HEK293 (cell line): Measurements from ENCODE around the gene FBXO2.

Source experiments
- AEBP2 ChIP-seq: fragments of 450-650 bp; formaldehyde crosslinking; IDR thresholded peaks from 2 replicates; pipeline ENCODE4 v1.5.1; 2016; ENCODE audit warnings: missing biosample characterization, missing genetic modification characterization, borderline replicate concordance
- FEZF1 ChIP-seq: fragments of 450-650 bp; formaldehyde crosslinking; IDR thresholded peaks from 2 replicates; pipeline ENCODE4 v1.5.1; 2016; ENCODE audit warnings: missing biosample characterization, missing genetic modification characterization
- HOXA7 ChIP-seq: sonication (generic); formaldehyde crosslinking; IDR thresholded peaks from 2 replicates; pipeline ENCODE4 v1.8.1; 2022; ENCODE audit warnings: missing genetic modification reagents, borderline replicate concordance
- IKZF3 ChIP-seq: fragments of 450-650 bp; IDR thresholded peaks from 2 replicates; pipeline ENCODE4 v1.5.0; 2018; ENCODE audit warnings: missing biosample characterization, mild to moderate bottlenecking, missing genetic modification characterization, moderate library complexity
- OSR2 ChIP-seq: fragments of 450-650 bp; formaldehyde crosslinking; IDR thresholded peaks from 2 replicates; pipeline ENCODE4 v1.5.1; 2016; ENCODE audit warnings: missing biosample characterization, missing genetic modification characterization
- OVOL3 ChIP-seq: fragments of 450-650 bp; formaldehyde crosslinking; IDR thresholded peaks from 2 replicates; pipeline ENCODE4 v1.5.1; 2016; ENCODE audit warnings: missing biosample characterization, missing genetic modification characterization
- SCRT1 ChIP-seq: fragments of 450-650 bp; formaldehyde crosslinking; IDR thresholded peaks from 2 replicates; pipeline ENCODE4 v1.5.1; 2016; ENCODE audit warnings: missing biosample characterization, missing genetic modification characterization, borderline replicate concordance
- SP7 ChIP-seq: fragments of 450-650 bp; formaldehyde crosslinking; IDR thresholded peaks from 2 replicates; pipeline ENCODE4 v1.5.1; 2016; ENCODE audit warnings: missing biosample characterization, missing genetic modification characterization
- YY1 ChIP-seq: fragments of 450-650 bp; formaldehyde crosslinking; IDR thresholded peaks from 2 replicates; pipeline ENCODE4 v1.5.1; 2018; ENCODE audit warnings: missing biosample characterization, missing genetic modification characterization
- ZBTB20 ChIP-seq: fragments of 450-650 bp; formaldehyde crosslinking; IDR thresholded peaks from 2 replicates; pipeline ENCODE4 v1.5.1; 2016; ENCODE audit warnings: missing biosample characterization, missing genetic modification characterization
- ZEB2 ChIP-seq: fragments of 450-650 bp; formaldehyde crosslinking; IDR thresholded peaks from 2 replicates; pipeline ENCODE4 v1.5.1; 2016; ENCODE audit warnings: missing biosample characterization, missing genetic modification characterization
- ZNF112 ChIP-seq: fragments of 450-650 bp; formaldehyde crosslinking; IDR thresholded peaks from 2 replicates; pipeline ENCODE4 v1.5.0; 2017; ENCODE audit warnings: missing biosample characterization, missing genetic modification characterization
- ZNF121 ChIP-seq: fragments of 450-650 bp; formaldehyde crosslinking; IDR thresholded peaks from 2 replicates; pipeline ENCODE4 v1.5.1; 2016; ENCODE audit warnings: missing biosample characterization, missing genetic modification characterization
- ZNF146 ChIP-seq: fragments of 450-650 bp; formaldehyde crosslinking; IDR thresholded peaks from 2 replicates; pipeline ENCODE4 v1.5.1; 2016; ENCODE audit warnings: missing biosample characterization, missing genetic modification characterization
- ZNF223 ChIP-seq: fragments of 450-650 bp; formaldehyde crosslinking; IDR thresholded peaks from 2 replicates; pipeline ENCODE4 v1.5.1; 2016; ENCODE audit warnings: missing biosample characterization, missing genetic modification characterization
- ZNF266 ChIP-seq: fragments of 450-650 bp; formaldehyde crosslinking; IDR thresholded peaks from 2 replicates; pipeline ENCODE4 v1.5.1; 2016; ENCODE audit warnings: missing biosample characterization, missing genetic modification characterization, low read depth
- ZNF292 ChIP-seq: fragments of 450-650 bp; formaldehyde crosslinking; IDR thresholded peaks from 2 replicates; pipeline ENCODE4 v1.5.1; 2016; ENCODE audit warnings: low read depth, missing biosample characterization, missing genetic modification characterization, borderline replicate concordance
- ZNF302 ChIP-seq: fragments of 450-650 bp; formaldehyde crosslinking; IDR thresholded peaks from 2 replicates; pipeline ENCODE4 v1.5.1; 2016; ENCODE audit warnings: missing biosample characterization, missing genetic modification characterization, low read depth
- ZNF341 ChIP-seq: fragments of 450-650 bp; formaldehyde crosslinking; IDR thresholded peaks from 2 replicates; pipeline ENCODE4; 2016; ENCODE audit warnings: low read depth, missing biosample characterization, missing genetic modification characterization
- ZNF362 ChIP-seq: fragments of 450-650 bp; formaldehyde crosslinking; IDR thresholded peaks from 2 replicates; pipeline ENCODE4 v1.5.1; 2016; ENCODE audit warnings: missing biosample characterization, missing genetic modification characterization
- ZNF404 ChIP-seq: fragments of 450-650 bp; formaldehyde crosslinking; IDR thresholded peaks from 2 replicates; pipeline ENCODE4 v1.5.1; 2017; ENCODE audit warnings: missing biosample characterization, missing genetic modification characterization
- ZNF433 ChIP-seq: fragments of 450-650 bp; formaldehyde crosslinking; IDR thresholded peaks from 2 replicates; pipeline ENCODE4 v1.5.1; 2016; ENCODE audit warnings: missing biosample characterization, missing genetic modification characterization, low read depth
- ZNF510 ChIP-seq: fragments of 450-650 bp; formaldehyde crosslinking; IDR thresholded peaks from 2 replicates; pipeline ENCODE4 v1.5.1; 2018; ENCODE audit warnings: mild to moderate bottlenecking, missing genetic modification characterization, missing biosample characterization; ENCODE audit not compliant: insufficient replicate concordance
- ZNF658 ChIP-seq: fragments of 450-650 bp; formaldehyde crosslinking; IDR thresholded peaks from 2 replicates; pipeline ENCODE4; 2016; ENCODE audit warnings: missing biosample characterization, missing genetic modification characterization
- ZNF660 ChIP-seq: fragments of 450-650 bp; IDR thresholded peaks from 2 replicates; pipeline ENCODE4 v1.5.1; 2018; ENCODE audit warnings: missing biosample characterization, mild to moderate bottlenecking, missing genetic modification characterization
- ZNF704 ChIP-seq: fragments of 450-650 bp; formaldehyde crosslinking; IDR thresholded peaks from 2 replicates; pipeline ENCODE4 v1.5.1; 2016; ENCODE audit warnings: missing biosample characterization, missing genetic modification characterization
- TF ChIP-seq, protein P1 (sequence below): fragments of 450-650 bp; formaldehyde crosslinking; IDR thresholded peaks from 2 replicates; pipeline ENCODE4 v1.5.1; 2016; ENCODE audit warnings: missing biosample characterization, missing genetic modification characterization
- TF ChIP-seq, protein P2 (sequence below): fragments of 450-650 bp; formaldehyde crosslinking; IDR thresholded peaks from 2 replicates; pipeline ENCODE4 v1.5.1; 2016; ENCODE audit warnings: missing biosample characterization, missing genetic modification characterization
- TF ChIP-seq, protein P3 (sequence below): fragments of 450-650 bp; formaldehyde crosslinking; IDR thresholded peaks from 2 replicates; pipeline ENCODE4 v1.5.1; 2017; ENCODE audit warnings: missing biosample characterization, missing genetic modification characterization

FBXO2 gene

DNA sequence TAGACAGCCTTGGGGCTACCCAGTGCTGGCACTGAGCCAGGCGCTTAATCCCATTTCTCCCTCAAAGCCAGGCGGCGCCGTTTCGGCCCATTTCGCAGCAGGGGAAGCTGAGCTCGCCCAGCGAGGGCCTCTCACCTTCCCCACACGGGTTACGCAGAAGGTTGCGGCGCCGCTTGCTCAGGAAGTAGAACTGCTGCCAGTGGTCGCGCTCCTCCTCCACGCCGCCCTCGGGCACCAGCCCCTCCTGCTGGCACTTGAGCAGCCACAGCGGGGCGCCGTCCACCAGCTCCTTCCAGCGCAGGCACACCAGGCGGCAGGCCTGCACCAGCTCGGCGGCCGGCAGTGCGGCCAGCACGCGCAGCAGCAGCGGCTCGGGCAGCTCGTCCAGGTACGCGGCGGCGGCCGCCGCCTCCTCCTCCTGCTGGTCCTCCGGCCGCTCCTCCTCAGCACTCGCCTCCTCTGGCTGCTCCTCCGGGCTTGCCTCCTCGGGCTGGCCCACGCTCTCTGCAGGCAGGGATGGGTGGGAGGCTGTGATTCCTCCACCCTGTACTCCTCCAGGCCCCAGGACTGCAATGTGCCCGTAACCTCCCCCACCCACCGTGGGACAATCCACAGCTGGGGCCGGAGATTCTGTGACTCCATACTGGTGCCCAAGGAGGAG lies 3.8 kb downstream of the FBXO2 start (continued):
- TF ChIP-seq FEZF1 (tag by site-specific recombination) (peak; percentile 54; the same call in 1 of the 2 replicates), ZNF362 (no peak), IKZF3 (tag by site-specific recombination) (peak; percentile 44; the same call in 1 of the 2 replicates), ZNF433 (tag by site-specific recombination) (no peak), ZBTB20 (tag by site-specific recombination) (0 out of 2 replicates have a peak, but pooled peaks have one; percentile 15), ZEB2 (tag by site-specific recombination) (peak; percentile 70), ZNF121 (tag by site-specific recombination) (peak; percentile 51; the same call in 1 of the 2 replicates), OSR2 (tag by site-specific recombination) (peak; percentile 61), ZNF146 (tag by site-specific recombination) (no peak), HOXA7 (CRISPR knock-in tag) (no peak), ZNF704 (tag by site-specific recombination) (no peak), ZNF404 (no peak), ZNF302 (tag by site-specific recombination) (no peak), ZNF510 (tag by site-specific recombination) (no peak), ZNF292 (tag by site-specific recombination) (no peak), OVOL3 (no peak), ZNF112 (tag by site-specific recombination) (no peak), ZNF658 (tag by site-specific recombination) (no peak), ZNF341 (tag by site-specific recombination) (no peak; the same call in 1 of the 2 replicates), SP7 (tag by site-specific recombination) (peak; percentile 85), AEBP2 (tag by site-specific recombination) (no peak), ZNF660 (peak; percentile 86; the same call in 1 of the 2 replicates), SCRT1 (peak; percentile 32; the same call in 1 of the 2 replicates), ZNF266 (tag by site-specific recombination) (no peak), ZNF223 (tag by site-specific recombination) (peak; percentile 91), YY1 (tag by site-specific recombination) (peak; percentile 66; the same call in 1 of the 2 replicates)
- TF ChIP-seq, protein P1, sequence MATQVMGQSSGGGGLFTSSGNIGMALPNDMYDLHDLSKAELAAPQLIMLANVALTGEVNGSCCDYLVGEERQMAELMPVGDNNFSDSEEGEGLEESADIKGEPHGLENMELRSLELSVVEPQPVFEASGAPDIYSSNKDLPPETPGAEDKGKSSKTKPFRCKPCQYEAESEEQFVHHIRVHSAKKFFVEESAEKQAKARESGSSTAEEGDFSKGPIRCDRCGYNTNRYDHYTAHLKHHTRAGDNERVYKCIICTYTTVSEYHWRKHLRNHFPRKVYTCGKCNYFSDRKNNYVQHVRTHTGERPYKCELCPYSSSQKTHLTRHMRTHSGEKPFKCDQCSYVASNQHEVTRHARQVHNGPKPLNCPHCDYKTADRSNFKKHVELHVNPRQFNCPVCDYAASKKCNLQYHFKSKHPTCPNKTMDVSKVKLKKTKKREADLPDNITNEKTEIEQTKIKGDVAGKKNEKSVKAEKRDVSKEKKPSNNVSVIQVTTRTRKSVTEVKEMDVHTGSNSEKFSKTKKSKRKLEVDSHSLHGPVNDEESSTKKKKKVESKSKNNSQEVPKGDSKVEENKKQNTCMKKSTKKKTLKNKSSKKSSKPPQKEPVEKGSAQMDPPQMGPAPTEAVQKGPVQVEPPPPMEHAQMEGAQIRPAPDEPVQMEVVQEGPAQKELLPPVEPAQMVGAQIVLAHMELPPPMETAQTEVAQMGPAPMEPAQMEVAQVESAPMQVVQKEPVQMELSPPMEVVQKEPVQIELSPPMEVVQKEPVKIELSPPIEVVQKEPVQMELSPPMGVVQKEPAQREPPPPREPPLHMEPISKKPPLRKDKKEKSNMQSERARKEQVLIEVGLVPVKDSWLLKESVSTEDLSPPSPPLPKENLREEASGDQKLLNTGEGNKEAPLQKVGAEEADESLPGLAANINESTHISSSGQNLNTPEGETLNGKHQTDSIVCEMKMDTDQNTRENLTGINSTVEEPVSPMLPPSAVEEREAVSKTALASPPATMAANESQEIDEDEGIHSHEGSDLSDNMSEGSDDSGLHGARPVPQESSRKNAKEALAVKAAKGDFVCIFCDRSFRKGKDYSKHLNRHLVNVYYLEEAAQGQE = no peak; the same call in 1 of the 2 replicates
- TF ChIP-seq, protein P2, sequence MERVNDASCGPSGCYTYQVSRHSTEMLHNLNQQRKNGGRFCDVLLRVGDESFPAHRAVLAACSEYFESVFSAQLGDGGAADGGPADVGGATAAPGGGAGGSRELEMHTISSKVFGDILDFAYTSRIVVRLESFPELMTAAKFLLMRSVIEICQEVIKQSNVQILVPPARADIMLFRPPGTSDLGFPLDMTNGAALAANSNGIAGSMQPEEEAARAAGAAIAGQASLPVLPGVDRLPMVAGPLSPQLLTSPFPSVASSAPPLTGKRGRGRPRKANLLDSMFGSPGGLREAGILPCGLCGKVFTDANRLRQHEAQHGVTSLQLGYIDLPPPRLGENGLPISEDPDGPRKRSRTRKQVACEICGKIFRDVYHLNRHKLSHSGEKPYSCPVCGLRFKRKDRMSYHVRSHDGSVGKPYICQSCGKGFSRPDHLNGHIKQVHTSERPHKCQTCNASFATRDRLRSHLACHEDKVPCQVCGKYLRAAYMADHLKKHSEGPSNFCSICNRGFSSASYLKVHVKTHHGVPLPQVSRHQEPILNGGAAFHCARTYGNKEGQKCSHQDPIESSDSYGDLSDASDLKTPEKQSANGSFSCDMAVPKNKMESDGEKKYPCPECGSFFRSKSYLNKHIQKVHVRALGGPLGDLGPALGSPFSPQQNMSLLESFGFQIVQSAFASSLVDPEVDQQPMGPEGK (tag by site-specific recombination) = peak; percentile 76
- TF ChIP-seq, protein P3, sequence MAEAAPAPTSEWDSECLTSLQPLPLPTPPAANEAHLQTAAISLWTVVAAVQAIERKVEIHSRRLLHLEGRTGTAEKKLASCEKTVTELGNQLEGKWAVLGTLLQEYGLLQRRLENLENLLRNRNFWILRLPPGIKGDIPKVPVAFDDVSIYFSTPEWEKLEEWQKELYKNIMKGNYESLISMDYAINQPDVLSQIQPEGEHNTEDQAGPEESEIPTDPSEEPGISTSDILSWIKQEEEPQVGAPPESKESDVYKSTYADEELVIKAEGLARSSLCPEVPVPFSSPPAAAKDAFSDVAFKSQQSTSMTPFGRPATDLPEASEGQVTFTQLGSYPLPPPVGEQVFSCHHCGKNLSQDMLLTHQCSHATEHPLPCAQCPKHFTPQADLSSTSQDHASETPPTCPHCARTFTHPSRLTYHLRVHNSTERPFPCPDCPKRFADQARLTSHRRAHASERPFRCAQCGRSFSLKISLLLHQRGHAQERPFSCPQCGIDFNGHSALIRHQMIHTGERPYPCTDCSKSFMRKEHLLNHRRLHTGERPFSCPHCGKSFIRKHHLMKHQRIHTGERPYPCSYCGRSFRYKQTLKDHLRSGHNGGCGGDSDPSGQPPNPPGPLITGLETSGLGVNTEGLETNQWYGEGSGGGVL = 0 out of 2 replicates have a peak, but pooled peaks have one; percentile 9
